ENCODE data around the gene EXT2.

The EXT2 gene

GRCh38 chr11:44095506-44096359 lies at the start of gene EXT2:
Gene EXT2, plus strand, starts transcription at chr11:44095678. Its CDS starts 12,035 bp downstream, at chr11:44107713.
- Mint-ChIP-seq H3K4me1 (ENCODE audit: low read depth) (peaks cover 6% of the 10 kb centered on the region), H3K27me3 (peaks cover 6% of the 10 kb centered on the region), H3K36me3 (ENCODE audit: low read depth) (no peaks in the 10 kb centered on the region), H3K9me3 (no peaks in the 10 kb centered on the region), H3K27ac (no peak within 1 kb of the TSS), H3K4me3 (peak within 1 kb of the TSS; percentile 80)
- intact Hi-C loops (cut with micrococcal nuclease) = loop anchor here (2.0 kb wide), 2 partner anchors 29 to 443 kb away; partner anchors contain the start of gene ACCS

- H3K27ac Mint-ChIP-seq = no peak overlapping the region
Observed at GRCh38 chr11:44046182-44046581, 49.3 kb upstream of the EXT2 start.

GRCh38 chr11:44047298-44047697 lies 48.2 kb upstream of the EXT2 start:
- Mint-ChIP-seq H3K4me1 (ENCODE audit: low read depth) (no peaks in the 10 kb centered on the region), H3K27me3 (no peaks in the 10 kb centered on the region), H3K36me3 (ENCODE audit: low read depth) (no peaks in the 10 kb centered on the region), H3K27ac (no peak overlapping the region), H3K4me3 (no peak overlapping the region), H3K9me3 (no peaks in the 10 kb centered on the region)
- intact Hi-C loops (cut with micrococcal nuclease) = no loop called here

More at GRCh38 chr11:44046182-44046581, 49.3 kb upstream of the EXT2 start:
- Mint-ChIP-seq H3K36me3 (ENCODE audit: low read depth) (no peaks in the 10 kb centered on the region), H3K27me3 (no peaks in the 10 kb centered on the region), H3K4me1 (ENCODE audit: low read depth) (no peaks in the 10 kb centered on the region), H3K9me3 (no peaks in the 10 kb centered on the region), H3K4me3 (no peak overlapping the region)
- intact Hi-C loops (cut with micrococcal nuclease) = no loop called here

- H3K27ac Mint-ChIP-seq = no peak within 1 kb of the TSS
- no peaks in the 10 kb centered on the region for H3K9me3 Mint-ChIP-seq
- H3K4me1 Mint-ChIP-seq (ENCODE audit: low read depth) = no peaks in the 10 kb centered on the region
- intact Hi-C loops (cut with micrococcal nuclease) = no loop called here
- no peak within 1 kb of the TSS for H3K4me3 Mint-ChIP-seq
- H3K27me3 Mint-ChIP-seq = no peaks in the 10 kb centered on the region
- H3K36me3 Mint-ChIP-seq (ENCODE audit: low read depth) = no peaks in the 10 kb centered on the region
Observed at GRCh38 chr11:44047931-44048431, 47.5 kb upstream of the EXT2 start, which contains the start of gene ACCSL. Gene ACCSL, plus strand, starts transcription at chr11:44047981. Its CDS starts 56 bp downstream, at chr11:44048037.

GRCh38 chr11:44049832-44050231 lies 45.6 kb upstream of the EXT2 start:
- no peaks in the 10 kb centered on the region for H3K4me1 Mint-ChIP-seq (ENCODE audit: low read depth)
- no peaks in the 10 kb centered on the region for H3K27me3 Mint-ChIP-seq
- intact Hi-C loops (cut with micrococcal nuclease) = no loop called here

GRCh38 chr11:44051171-44051570 lies 44.3 kb upstream of the EXT2 start:
- Mint-ChIP-seq H3K9me3 (no peaks in the 10 kb centered on the region), H3K36me3 (ENCODE audit: low read depth) (no peaks in the 10 kb centered on the region), H3K27ac (no peak overlapping the region), H3K27me3 (peaks cover 2% of the 10 kb centered on the region), H3K4me1 (ENCODE audit: low read depth) (no peaks in the 10 kb centered on the region), H3K4me3 (no peak overlapping the region)
- intact Hi-C loops (cut with micrococcal nuclease) = no loop called here

More at GRCh38 chr11:44049832-44050231, 45.6 kb upstream of the EXT2 start:
- Mint-ChIP-seq H3K9me3 (no peaks in the 10 kb centered on the region), H3K27ac (no peak overlapping the region), H3K36me3 (ENCODE audit: low read depth) (no peaks in the 10 kb centered on the region), H3K4me3 (no peak overlapping the region)

GRCh38 chr11:44057340-44057739 lies 38.1 kb upstream of the EXT2 start:
- intact Hi-C loops (cut with micrococcal nuclease) = no loop called here
- no peaks in the 10 kb centered on the region for H3K9me3 Mint-ChIP-seq
- H3K36me3 Mint-ChIP-seq (ENCODE audit: low read depth) = no peaks in the 10 kb centered on the region
- H3K4me1 Mint-ChIP-seq (ENCODE audit: low read depth) = no peaks in the 10 kb centered on the region
- peaks cover 2% of the 10 kb centered on the region for H3K27me3 Mint-ChIP-seq
- H3K27ac Mint-ChIP-seq = no peak overlapping the region
- H3K4me3 Mint-ChIP-seq = no peak overlapping the region

- intact Hi-C loops (cut with micrococcal nuclease) = no loop called here
- H3K9me3 Mint-ChIP-seq = no peaks in the 10 kb centered on the region
- no peak overlapping the region for H3K27ac Mint-ChIP-seq
- H3K4me1 Mint-ChIP-seq (ENCODE audit: low read depth) = no peaks in the 10 kb centered on the region
- no peak overlapping the region for H3K4me3 Mint-ChIP-seq
- no peaks in the 10 kb centered on the region for H3K36me3 Mint-ChIP-seq (ENCODE audit: low read depth)
- H3K27me3 Mint-ChIP-seq = peaks cover 2% of the 10 kb centered on the region
Observed at GRCh38 chr11:44058275-44058674, 37.2 kb upstream of the EXT2 start.

- Mint-ChIP-seq H3K36me3 (ENCODE audit: low read depth) (peaks cover 34% of the 10 kb centered on the region), H3K27me3 (peaks cover 5% of the 10 kb centered on the region), H3K4me3 (no peak overlapping the region), H3K9me3 (no peaks in the 10 kb centered on the region), H3K27ac (peak overlapping the region; percentile 98), H3K4me1 (ENCODE audit: low read depth) (peaks cover 25% of the 10 kb centered on the region)
- intact Hi-C loops (cut with micrococcal nuclease) = loop anchor here (10.0 kb wide), 1 partner anchor 750 kb away; the partner anchor contains the start of gene API5
Observed at GRCh38 chr11:44065161-44065661, 30.3 kb upstream of the EXT2 start.

- peaks cover 43% of the 10 kb centered on the region for H3K36me3 Mint-ChIP-seq (ENCODE audit: low read depth)
- H3K4me3 Mint-ChIP-seq = peak within 1 kb of the TSS; percentile 91
- peaks cover 26% of the 10 kb centered on the region for H3K4me1 Mint-ChIP-seq (ENCODE audit: low read depth)
- H3K27ac Mint-ChIP-seq = peak within 1 kb of the TSS; percentile 98
- intact Hi-C loops (cut with micrococcal nuclease) = loop anchor here (2.0 to 10.0 kb wide), 3 partner anchors 29 to 751 kb away; partner anchors contain the start of genes ALKBH3, API5 and EXT2
- H3K27me3 Mint-ChIP-seq = peaks cover 5% of the 10 kb centered on the region
- H3K9me3 Mint-ChIP-seq = no peaks in the 10 kb centered on the region
Observed at GRCh38 chr11:44065841-44066731, 29.4 kb upstream of the EXT2 start, which contains the start of gene ACCS. Gene ACCS, plus strand, starts transcription at chr11:44066270. Its CDS starts 1,358 bp downstream, at chr11:44067628.

GRCh38 chr11:44066732-44067141 lies 28.7 kb upstream of the EXT2 start:
- intact Hi-C loops (cut with micrococcal nuclease) = loop anchor here (2.0 to 10.0 kb wide), 3 partner anchors 28 to 752 kb away; partner anchors contain the start of genes ALKBH3, API5 and EXT2
- Mint-ChIP-seq H3K9me3 (no peaks in the 10 kb centered on the region), H3K27ac (peak overlapping the region; percentile 98), H3K4me3 (peak overlapping the region; percentile 91), H3K4me1 (ENCODE audit: low read depth) (peaks cover 26% of the 10 kb centered on the region), H3K27me3 (peaks cover 5% of the 10 kb centered on the region), H3K36me3 (ENCODE audit: low read depth) (peaks cover 49% of the 10 kb centered on the region)

- peaks cover 5% of the 10 kb centered on the region for H3K27me3 Mint-ChIP-seq
- H3K36me3 Mint-ChIP-seq (ENCODE audit: low read depth) = peaks cover 49% of the 10 kb centered on the region
- intact Hi-C loops (cut with micrococcal nuclease) = loop anchor here (2.0 to 10.0 kb wide), 3 partner anchors 28 to 752 kb away; partner anchors contain the start of genes ALKBH3, API5 and EXT2
- H3K4me1 Mint-ChIP-seq (ENCODE audit: low read depth) = peaks cover 26% of the 10 kb centered on the region
- peak overlapping the region; percentile 98 for H3K27ac Mint-ChIP-seq
- peak overlapping the region; percentile 91 for H3K4me3 Mint-ChIP-seq
- no peaks in the 10 kb centered on the region for H3K9me3 Mint-ChIP-seq
Observed at GRCh38 chr11:44067266-44067665, 28.2 kb upstream of the EXT2 start.

- intact Hi-C loops (cut with micrococcal nuclease) = loop anchor here (10.0 kb wide), 1 partner anchor 753 kb away; the partner anchor contains the start of gene API5
- H3K4me1 Mint-ChIP-seq (ENCODE audit: low read depth) = peaks cover 26% of the 10 kb centered on the region
- peaks cover 5% of the 10 kb centered on the region for H3K27me3 Mint-ChIP-seq
- peaks cover 54% of the 10 kb centered on the region for H3K36me3 Mint-ChIP-seq (ENCODE audit: low read depth)
- H3K27ac Mint-ChIP-seq = no peak overlapping the region
- no peak overlapping the region for H3K4me3 Mint-ChIP-seq
- no peaks in the 10 kb centered on the region for H3K9me3 Mint-ChIP-seq
Observed at GRCh38 chr11:44068180-44068579, 27.3 kb upstream of the EXT2 start.
